ENCODE results near the gene ST8SIA4. TPM values are rescaled to one million over a fixed set of nuclear protein-coding genes. Genes with fewer than 3 reads are reported as not detected.

The ST8SIA4 gene
- total RNA-seq, 1 experiment from 2014 or later = not detected

DNA sequence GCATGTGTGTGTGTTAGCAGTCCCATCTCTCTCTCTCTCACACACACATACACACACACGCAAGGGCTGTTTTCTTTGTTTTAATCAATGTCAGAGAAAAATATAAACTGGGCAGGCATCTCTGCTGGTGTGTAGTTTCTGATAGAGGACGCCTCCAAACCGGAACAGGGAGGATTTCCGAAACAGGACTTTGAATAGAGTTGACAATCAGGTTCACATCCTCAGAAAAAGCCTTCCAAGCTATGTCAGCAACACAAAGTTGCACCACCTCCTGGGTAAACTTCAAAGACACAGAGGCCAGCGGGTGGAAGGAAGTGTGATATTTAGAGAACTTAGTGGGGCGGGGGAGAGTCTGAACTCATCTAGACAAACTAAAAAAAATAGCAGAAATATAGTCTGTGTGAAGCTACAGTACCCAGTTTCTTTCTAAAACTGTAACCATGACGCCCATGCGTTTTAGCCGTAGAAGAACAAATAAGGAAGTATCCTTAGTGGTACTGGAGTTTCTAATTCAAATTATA, 1.2 kb downstream of the ST8SIA4 start:
- no peak overlapping the region for H2BK12ac ChIP-seq (ENCODE audit: insufficient read length, low read depth, low read length)
- no peak overlapping the region for H3K4ac ChIP-seq (ENCODE audit: low read depth, low read length)
- H3K9me3 ChIP-seq (ENCODE audit: control insufficient read depth, low read depth, low read length) = no peaks in the 10 kb centered on the region
- H2BK120ac ChIP-seq (ENCODE audit: low read depth, low read length, poor library complexity, severe bottlenecking) = no peak overlapping the region
- H3K36me3 Mint-ChIP-seq (ENCODE audit: insufficient read depth in 1 of 3, low read depth in 3 of 3) = no peaks in the 10 kb centered on the region; a peak in 1 of 7 replicates
- H2BK20ac ChIP-seq (ENCODE audit: low read depth, low read length, poor library complexity, severe bottlenecking) = no peak overlapping the region
- no peak overlapping the region for H4K8ac ChIP-seq (replicated peaks; ENCODE audit: insufficient read length, low read depth, low read length)
- H3K14ac ChIP-seq (ENCODE audit: insufficient read depth, low read length) = no peak overlapping the region
- H3K27me3 Mint-ChIP-seq (ENCODE audit: low read depth) = peaks cover 85% of the 10 kb centered on the region
- H2BK5ac ChIP-seq (ENCODE audit: insufficient read length, low read length) = no peak overlapping the region
- WGBS (ENCODE audit: extremely low coverage, insufficient read length, low lambda C conversion rate) = no CpG with 5 or more reads among the region's 9 CpGs
- H3K79me1 ChIP-seq (ENCODE audit: insufficient read depth, low read depth, low read length, poor library complexity, severe bottlenecking) = no peaks in the 10 kb centered on the region
- H2BK15ac ChIP-seq (ENCODE audit: low read depth, low read length) = no peak overlapping the region
- no peaks in the 10 kb centered on the region for H4K20me1 ChIP-seq (ENCODE audit: control insufficient read depth, insufficient read depth, insufficient read length)
- no peak overlapping the region for H3K23ac ChIP-seq (ENCODE audit: insufficient read length, low read depth, low read length)
- H3K56ac ChIP-seq (ENCODE audit: insufficient read length, low read depth, low read length) = no peak overlapping the region
- H3K4me3 Mint-ChIP-seq = peak overlapping the region; percentile 68 to 92
- H3K79me2 ChIP-seq (ENCODE audit: insufficient read depth, low read length) = no peaks in the 10 kb centered on the region
- H4K5ac ChIP-seq (ENCODE audit: insufficient read length, low read depth, low read length) = no peak overlapping the region
- H3K9me3 Mint-ChIP-seq = no peaks in the 10 kb centered on the region; a peak in 1 of 5 replicates
- H3K27me3 ChIP-seq (ENCODE audit: insufficient read depth, low read length) = peaks cover 40% of the 10 kb centered on the region
- H3K23me2 ChIP-seq (ENCODE audit: insufficient read length, low read depth, low read length, poor library complexity, severe bottlenecking) = peaks cover 16% of the 10 kb centered on the region
- no peak overlapping the region for H4K91ac ChIP-seq (ENCODE audit: insufficient read length, low read depth, low read length)
- H3K4me2 ChIP-seq (ENCODE audit: insufficient read depth, insufficient read length, low read length) = peak overlapping the region; percentile 99
- no peak overlapping the region for H3K27ac ChIP-seq (ENCODE audit: insufficient read length, low read depth, low read length)
- DNase-seq = no peak
- H2AK5ac ChIP-seq (ENCODE audit: insufficient read length, low read length) = no peak overlapping the region
- H3K4me1 ChIP-seq (ENCODE audit: insufficient read depth, low read length) = peaks cover 2% of the 10 kb centered on the region; the same call in 1 of the 2 replicates
- H3K4me1 Mint-ChIP-seq = peaks cover 34 to 36% of the 10 kb centered on the region in 2 experiments
- H2AFZ ChIP-seq (ENCODE audit: low read length) = no peak overlapping the region
- H3T11ph ChIP-seq (ENCODE audit: low read length) = no peak overlapping the region
- no peak overlapping the region for H3K9ac ChIP-seq (ENCODE audit: extremely low read depth, insufficient read length, low read length)
- TF ChIP-seq, protein P1, sequence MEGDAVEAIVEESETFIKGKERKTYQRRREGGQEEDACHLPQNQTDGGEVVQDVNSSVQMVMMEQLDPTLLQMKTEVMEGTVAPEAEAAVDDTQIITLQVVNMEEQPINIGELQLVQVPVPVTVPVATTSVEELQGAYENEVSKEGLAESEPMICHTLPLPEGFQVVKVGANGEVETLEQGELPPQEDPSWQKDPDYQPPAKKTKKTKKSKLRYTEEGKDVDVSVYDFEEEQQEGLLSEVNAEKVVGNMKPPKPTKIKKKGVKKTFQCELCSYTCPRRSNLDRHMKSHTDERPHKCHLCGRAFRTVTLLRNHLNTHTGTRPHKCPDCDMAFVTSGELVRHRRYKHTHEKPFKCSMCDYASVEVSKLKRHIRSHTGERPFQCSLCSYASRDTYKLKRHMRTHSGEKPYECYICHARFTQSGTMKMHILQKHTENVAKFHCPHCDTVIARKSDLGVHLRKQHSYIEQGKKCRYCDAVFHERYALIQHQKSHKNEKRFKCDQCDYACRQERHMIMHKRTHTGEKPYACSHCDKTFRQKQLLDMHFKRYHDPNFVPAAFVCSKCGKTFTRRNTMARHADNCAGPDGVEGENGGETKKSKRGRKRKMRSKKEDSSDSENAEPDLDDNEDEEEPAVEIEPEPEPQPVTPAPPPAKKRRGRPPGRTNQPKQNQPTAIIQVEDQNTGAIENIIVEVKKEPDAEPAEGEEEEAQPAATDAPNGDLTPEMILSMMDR (conservative IDR thresholded peaks at IDR 0.05) = no peak
- no peak overlapping the region for H3K27ac Mint-ChIP-seq
- no peak overlapping the region for H3K18ac ChIP-seq (ENCODE audit: insufficient read length, low read depth, low read length)
